HG03354 (cell line): ENCODE measurements around the gene CGRRF1.

Experiments
- ATAC-seq: cut with Tn5 transposase; IDR thresholded peaks from one replicate; pipeline ENCODE4 v1.9.1; 2021; ENCODE audit warnings: mild to moderate bottlenecking; ENCODE audit not compliant: unreplicated experiment, poor library complexity, severe bottlenecking

The CGRRF1 gene

DNA sequence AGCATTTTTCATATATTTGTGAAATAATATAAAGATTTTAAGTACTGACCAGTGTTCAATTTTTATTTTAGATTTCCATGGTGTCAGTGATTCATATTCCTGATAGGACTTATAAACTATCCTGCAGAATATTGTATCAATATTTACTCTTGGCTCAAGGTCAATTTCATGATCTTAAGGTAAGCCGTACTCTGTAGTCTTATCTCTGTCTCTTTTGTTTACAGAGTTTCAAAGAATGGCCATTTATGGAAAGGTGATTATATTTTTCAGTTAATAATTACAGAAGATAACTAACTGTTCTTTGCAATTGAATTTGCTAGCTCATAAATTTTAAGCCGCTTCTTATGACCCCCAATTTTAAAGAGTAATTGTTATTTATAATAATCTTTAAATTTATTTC lies 27.9 kb downstream of the CGRRF1 start:
- ATAC-seq, result no peak

DNA sequence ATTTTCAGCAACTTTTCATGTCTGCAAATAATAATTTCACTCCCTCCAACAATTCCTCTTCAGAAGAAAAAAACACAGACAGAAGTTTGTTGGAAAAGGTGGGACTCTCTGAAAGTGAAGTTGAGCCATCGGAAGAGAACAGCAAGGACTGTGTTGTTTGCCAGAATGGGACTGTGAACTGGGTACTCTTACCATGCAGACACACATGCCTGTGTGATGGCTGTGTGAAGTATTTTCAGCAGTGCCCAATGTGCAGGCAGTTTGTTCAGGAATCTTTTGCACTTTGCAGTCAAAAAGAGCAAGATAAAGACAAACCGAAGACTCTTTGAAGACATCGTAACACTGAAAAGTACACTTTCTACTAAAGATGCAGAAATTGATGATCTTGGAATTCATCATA lies 28.3 kb downstream of the CGRRF1 start:
- ATAC-seq, result no peak

DNA sequence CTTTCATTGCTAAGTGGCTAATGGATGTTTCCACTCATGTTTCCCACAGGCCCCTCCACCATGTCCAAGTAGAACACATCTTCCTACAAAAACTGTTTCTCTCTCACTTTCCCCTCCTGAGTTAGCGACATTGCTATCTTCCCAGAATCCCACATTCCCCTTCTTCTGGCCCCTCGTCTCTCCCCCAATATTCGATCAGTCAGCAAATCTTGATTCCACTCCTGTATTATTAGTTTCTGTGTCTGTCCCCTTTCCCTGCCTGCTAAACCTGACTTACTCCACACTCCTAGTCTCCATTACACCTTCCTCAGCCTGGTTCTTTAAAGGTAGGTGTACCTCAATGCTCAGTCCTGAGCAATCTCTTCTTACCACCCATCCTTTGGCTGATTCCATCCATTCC lies 37.9 kb downstream of the CGRRF1 start:
- ATAC-seq, result no peak

DNA sequence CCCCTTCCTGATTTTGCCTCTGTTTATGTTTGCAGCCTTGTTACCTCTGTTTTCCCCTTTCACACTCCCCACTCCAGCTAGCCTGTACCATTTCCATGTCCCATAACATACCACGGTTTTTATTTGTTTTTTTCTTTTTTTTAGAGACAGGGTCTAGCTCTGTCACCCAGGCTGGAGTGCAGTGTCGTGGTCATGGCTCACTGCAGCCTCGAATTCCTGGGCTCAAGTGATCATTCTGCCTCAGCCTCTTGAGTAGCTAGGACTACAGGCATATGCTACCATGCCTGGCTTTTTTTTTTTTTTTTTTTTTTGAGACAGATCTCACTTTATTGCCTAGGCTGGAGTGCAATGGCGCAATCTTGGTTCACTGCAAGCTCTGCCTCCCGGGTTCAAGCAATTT lies 38.8 kb downstream of the CGRRF1 start:
- ATAC-seq, result no peak

GRCh38 chr14:54549862-54550261 lies 40.2 kb downstream of the CGRRF1 start:
- no peak for ATAC-seq

DNA sequence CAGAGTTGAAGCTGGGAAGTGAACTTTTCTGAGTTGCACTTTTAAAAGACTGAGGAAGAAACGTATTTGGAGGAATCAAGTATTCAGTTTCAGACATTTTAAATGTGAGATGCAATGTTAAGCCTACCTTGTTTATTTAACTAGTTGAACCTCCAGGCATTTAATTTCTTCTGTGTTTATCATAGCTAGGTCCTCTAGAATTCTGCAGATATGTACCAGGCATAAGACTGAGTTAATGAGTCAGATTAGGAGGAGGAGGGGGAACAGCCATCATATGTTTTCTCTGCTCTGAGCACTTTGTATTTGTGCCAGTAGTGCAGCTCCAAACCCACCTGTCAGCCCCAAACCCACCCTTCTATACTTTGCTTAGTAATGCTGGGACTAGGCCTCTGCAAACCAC lies 40.8 kb downstream of the CGRRF1 start:
- no peak for ATAC-seq

- ATAC-seq, result no peak
These were observed 44.7 kb downstream of the CGRRF1 start for GRCh38 chr14:54554401-54554800.

GRCh38 chr14:54555651-54556050 lies 45.9 kb downstream of the CGRRF1 start:
- no peak for ATAC-seq

GRCh38 chr14:54556535-54556934 lies 46.8 kb downstream of the CGRRF1 start:
- no peak for ATAC-seq

- ATAC-seq, result no peak
These were observed 52.6 kb downstream of the CGRRF1 start for GRCh38 chr14:54562334-54562733.

DNA sequence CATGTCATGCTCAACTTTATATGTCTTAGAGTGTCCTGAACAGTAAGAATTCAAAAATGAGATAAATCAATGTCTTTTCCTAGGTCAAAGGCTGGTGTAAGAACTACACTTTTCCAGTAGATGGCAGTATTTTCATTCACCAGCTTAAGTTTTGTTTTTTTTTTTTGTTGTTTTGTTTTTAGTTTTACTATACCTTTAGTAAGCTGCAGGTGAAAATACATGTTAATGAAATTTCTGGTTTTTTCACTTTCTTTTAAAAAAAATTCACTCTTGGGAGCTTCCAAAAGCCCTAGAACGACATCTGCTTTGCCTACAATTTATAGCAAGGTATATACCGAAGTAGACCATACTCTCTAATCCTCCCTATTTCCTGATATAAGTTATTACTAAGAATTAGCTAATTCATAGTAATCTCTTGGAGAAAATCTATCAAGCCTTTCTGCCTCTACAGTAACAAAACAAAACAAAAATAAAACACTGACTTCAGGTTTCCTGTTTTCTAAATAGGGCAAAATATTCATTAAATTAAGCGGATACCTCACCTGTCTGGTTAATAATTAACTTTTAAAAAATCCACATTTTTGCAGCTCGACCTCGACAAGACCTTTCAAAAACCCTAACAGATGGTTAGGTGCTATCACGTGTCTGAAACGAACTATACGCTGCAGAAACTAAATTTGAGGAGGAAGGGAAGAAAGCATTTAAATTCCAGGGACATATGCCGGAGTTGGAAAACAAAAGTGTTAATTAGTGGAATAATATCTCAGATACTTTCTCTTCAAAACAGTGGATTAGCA lies 54.6 kb downstream of the CGRRF1 start:
- ATAC-seq, result no peak

- peak; percentile 32 for ATAC-seq
These were observed 55.4 kb downstream of the CGRRF1 start for GRCh38 chr14:54564868-54565784.

DNA sequence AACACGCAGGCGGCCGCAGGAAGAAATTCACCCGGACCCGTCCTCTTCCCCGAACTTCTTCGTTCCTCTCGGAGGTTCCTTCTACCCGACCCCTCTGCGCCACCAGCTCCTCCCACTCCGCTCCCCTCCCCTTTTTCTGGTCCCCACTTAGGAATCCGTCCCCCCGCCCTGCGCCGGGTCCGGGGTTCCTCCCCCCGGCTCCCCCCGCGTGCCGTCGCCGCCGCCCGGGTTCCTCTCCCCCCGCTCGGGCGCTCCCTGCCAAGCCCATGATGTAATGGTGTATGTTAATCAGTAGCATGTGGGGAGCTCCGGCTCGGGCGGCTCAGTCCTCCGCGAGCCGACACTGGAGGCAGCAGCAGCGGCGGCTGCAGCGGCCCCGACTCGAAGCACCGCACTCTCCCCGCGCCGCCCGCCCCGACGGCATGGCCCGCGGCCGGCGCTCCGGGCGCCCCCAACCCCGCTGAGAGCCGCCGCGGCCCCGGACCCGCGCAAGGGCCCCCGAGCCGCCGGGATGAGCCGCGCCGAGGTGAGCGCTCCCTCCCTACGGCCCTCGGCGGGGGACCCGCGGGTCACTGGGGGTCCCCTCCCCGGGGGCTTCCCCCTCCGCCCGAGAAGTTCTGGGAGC lies 56.2 kb downstream of the CGRRF1 start:
- peak; percentile 69 for ATAC-seq

- ATAC-seq, result peak; percentile 32
These were observed 56.9 kb downstream of the CGRRF1 start, which contains the start of gene SAMD4A for GRCh38 chr14:54566410-54567223. TSS of gene SAMD4A (plus strand) at chr14:54567128. CDS start at chr14:54567917, 789 bp downstream.

GRCh38 chr14:54567224-54567638 lies 57.5 kb downstream of the CGRRF1 start:
- peak; percentile 1 for ATAC-seq

DNA sequence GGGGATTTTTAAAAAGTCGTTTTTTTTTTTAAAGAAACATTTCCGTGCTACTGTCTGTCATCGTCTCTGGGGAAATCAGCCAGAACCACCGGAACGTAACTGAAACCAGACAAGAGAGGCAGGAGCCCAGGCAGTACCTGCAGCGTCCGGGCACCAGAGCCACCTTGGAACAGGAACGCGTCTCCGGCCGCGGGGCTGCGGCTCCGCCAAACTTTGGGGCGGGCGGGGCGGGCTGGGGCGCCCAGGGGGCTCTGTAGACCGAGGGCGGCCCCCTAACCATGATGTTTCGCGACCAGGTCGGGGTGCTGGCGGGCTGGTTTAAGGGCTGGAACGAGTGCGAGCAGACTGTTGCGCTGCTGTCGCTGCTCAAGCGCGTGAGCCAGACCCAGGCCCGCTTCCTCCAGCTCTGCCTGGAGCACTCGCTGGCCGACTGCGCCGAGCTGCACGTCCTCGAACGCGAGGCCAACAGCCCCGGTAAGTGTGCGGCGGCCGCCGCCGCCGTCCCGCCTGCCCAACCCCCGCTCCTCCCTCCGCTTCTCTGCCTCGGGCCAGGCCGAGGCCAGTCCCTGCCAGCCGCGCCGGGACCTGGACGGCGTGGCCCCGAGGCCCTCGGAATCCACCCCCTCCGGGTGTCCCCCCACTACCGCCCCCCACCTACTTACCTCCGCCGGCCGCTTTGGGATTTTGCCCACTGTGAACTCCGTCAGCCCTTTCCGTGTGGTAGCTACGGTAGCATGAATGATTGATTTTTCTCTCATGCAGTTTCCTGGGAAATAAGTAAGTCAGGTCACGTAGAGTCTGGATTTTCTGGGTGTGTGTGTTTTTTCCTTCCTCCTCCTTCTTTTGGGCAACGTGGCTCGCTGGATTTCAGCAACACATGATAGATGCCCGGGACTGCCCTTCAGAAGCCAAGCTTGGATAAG lies 58.2 kb downstream of the CGRRF1 start:
- no peak for ATAC-seq

DNA sequence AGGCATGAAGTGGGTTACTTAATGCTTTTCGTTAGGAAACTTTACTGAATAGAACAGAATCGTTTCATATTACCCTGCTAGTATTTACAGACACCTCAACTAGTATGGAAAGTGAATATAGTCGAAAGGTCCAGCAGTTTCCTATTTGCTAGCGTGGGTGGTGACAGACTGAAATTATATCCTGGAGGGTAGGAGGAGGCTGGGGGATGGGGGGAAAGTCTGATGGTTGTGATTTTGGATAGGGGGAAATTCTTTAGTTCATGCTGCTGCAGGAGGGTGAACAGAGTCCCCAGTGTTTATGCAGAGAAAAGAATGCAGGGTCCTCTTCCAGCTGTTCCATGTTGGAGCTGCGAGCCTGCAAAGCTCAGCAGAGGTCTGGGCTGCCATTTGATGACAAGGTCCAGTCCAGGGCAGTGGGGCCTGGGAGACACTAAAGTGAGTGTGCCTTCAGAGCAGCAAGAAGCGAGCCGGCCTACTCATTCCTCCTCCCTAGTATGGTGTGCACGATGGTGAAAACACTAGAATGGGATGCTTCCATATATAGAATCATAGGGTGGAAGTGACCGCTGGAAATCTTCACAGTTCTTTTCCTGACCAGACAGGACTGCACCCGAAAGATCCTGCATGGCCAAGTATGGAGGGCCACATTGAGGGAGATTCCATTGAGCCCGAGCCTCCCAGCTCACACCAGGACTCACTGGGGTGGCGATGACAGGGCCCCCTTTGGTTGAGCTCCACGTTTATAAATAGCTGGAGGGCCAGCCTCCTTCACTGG lies 59.3 kb downstream of the CGRRF1 start:
- no peak for ATAC-seq

DNA sequence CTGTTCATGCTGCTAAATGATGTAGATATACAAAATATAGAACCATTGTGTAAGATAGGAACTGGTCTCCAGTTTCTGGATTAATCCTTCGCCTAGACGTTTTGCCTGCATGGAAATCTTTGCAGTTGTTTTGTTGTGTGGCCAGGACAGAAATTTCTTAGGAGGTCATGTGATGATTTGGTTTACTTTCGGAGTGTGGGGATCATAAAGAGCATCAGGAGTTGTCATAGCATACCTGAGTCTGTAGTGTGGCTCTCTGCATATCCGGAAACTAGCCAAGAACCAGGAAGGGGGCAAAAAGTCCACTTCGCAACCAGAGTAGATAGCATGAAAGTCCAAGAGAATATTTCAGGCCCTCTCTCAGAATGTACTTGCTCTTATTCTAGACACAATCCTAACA lies 60.3 kb downstream of the CGRRF1 start:
- ATAC-seq, result no peak
